ENCODE measurements around the gene TNXB.
"Not testable (repeated sequence)": the region's sequence is repeated elsewhere in the genome, so short reads cannot be mapped to it uniquely, and the experiment has no call there.

Gene TNXB

GRCh38 chr6:32144238-32144637, 35.1 kb upstream of the TNXB start:
- H3K4me1 ChIP-seq (ENCODE audit: control insufficient read depth in 2 of 2, insufficient read depth in 1 of 2, low read depth in 1 of 2, low read length in 2 of 2); H3K9ac ChIP-seq (ENCODE audit: low read depth, low read length, poor library complexity); H2BK12ac ChIP-seq (ENCODE audit: low read length); H3K27ac ChIP-seq (replicated peaks; ENCODE audit: low read length); H4K91ac ChIP-seq (ENCODE audit: low read depth, low read length, poor library complexity); H2AFZ ChIP-seq (ENCODE audit: low read length); H3K4ac ChIP-seq (ENCODE audit: low read length); DNase-seq (ENCODE audit: low spot score); H3K23ac ChIP-seq (ENCODE audit: low read depth, low read length, poor library complexity); H2BK5ac ChIP-seq (ENCODE audit: low read length); H2AK5ac ChIP-seq (ENCODE audit: low read depth, low read length); H3K9me3 ChIP-seq (replicated peaks in 1 of 2; ENCODE audit: control insufficient read depth in 2 of 2, insufficient read depth in 1 of 2, low read depth in 1 of 2, low read length in 2 of 2); H4K8ac ChIP-seq (ENCODE audit: low read depth, low read length); H3K18ac ChIP-seq (ENCODE audit: low read length); H2BK120ac ChIP-seq (ENCODE audit: low read depth, low read length); H3K79me1 ChIP-seq (ENCODE audit: low read depth, low read length); H2BK15ac ChIP-seq (ENCODE audit: low read length); H3K36me3 ChIP-seq (replicated peaks in 1 of 2; ENCODE audit: control insufficient read depth in 2 of 2, insufficient read depth in 2 of 2, low read length in 2 of 2); H3K14ac ChIP-seq (ENCODE audit: low read length); H3K4me2 ChIP-seq (ENCODE audit: insufficient read depth, low read length, poor library complexity, severe bottlenecking); H3K4me3 ChIP-seq (ENCODE audit: low read length in 2 of 2): not testable (repeated sequence)
- WGBS, 2 donors (ENCODE audit: extremely low coverage in 2 of 2, insufficient read length in 2 of 2, insufficient replicate concordance in 1 of 2): no CpG with 5 or more reads among the region's 7 CpGs
- H3K27me3 ChIP-seq (ENCODE audit: control insufficient read depth in 3 of 3, insufficient read depth in 3 of 3, low read depth in 1 of 3, low read length in 3 of 3): peaks cover 0 to 10% (median 6%) of the 10 kb centered on the region in 3 experiments

DNA sequence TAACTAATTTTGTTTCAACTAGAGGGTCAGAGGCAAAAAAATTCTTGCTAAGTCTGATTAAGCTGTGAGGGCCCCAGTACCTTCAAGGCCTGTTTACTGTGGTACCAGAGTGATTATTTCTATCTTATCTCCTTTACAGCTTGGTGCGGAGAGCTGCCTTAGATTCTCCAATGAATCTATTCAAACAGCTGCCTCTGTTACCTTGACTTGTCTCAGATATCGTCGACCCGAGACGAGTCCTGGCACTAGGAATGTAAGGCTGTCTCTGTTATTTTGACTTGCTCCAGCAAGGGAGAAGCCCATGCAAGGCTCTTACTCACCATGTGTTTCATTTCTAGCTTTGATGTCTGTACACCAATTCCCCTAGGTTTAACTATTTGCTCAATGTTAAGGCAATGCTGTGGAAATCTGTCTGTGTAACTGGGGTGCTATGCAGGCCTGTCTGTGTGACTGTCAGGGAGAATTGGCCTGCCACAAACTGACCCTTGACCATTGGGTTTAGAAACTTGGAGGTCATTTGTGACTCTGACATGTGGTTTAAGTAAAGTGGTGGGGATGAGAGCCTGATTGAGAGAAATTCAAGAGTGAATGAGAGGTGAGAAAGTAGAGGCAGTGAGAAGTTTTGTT, 31.4 kb upstream of the TNXB start:
- Histone ChIP-seq H3K27me3 (ENCODE audit: control insufficient read depth in 3 of 3, insufficient read depth in 3 of 3, low read depth in 1 of 3, low read length in 3 of 3) (peaks cover 0 to 10% (median 0%) of the 10 kb centered on the region in 3 experiments), H2BK120ac (ENCODE audit: low read depth, low read length) (no peak overlapping the region), H3K79me1 (ENCODE audit: low read depth, low read length) (no peaks in the 10 kb centered on the region), H3K36me3 (replicated peaks in 1 of 2; ENCODE audit: control insufficient read depth in 2 of 2, insufficient read depth in 2 of 2, low read length in 2 of 2) (no peaks in the 10 kb centered on the region), H2BK5ac (ENCODE audit: low read length) (no peak overlapping the region), H2BK15ac (ENCODE audit: low read length) (no peak overlapping the region), H3K9me3 (replicated peaks in 1 of 2; ENCODE audit: control insufficient read depth in 2 of 2, insufficient read depth in 1 of 2, low read depth in 1 of 2, low read length in 2 of 2) (no peaks in the 10 kb centered on the region), H3K27ac (replicated peaks; ENCODE audit: low read length) (no peak overlapping the region), H3K14ac (ENCODE audit: low read length) (no peak overlapping the region), H3K9ac (ENCODE audit: low read depth, low read length, poor library complexity) (no peak overlapping the region), H2AFZ (ENCODE audit: low read length) (no peak overlapping the region), H3K4me1 (ENCODE audit: control insufficient read depth in 2 of 2, insufficient read depth in 1 of 2, low read depth in 1 of 2, low read length in 2 of 2) (peaks cover 0 to 2% of the 10 kb centered on the region in 2 donors), H3K18ac (ENCODE audit: low read length) (no peak overlapping the region), H3K23ac (ENCODE audit: low read depth, low read length, poor library complexity) (no peak overlapping the region), H2BK12ac (ENCODE audit: low read length) (no peak overlapping the region), H3K4ac (ENCODE audit: low read length) (no peak overlapping the region), H4K91ac (ENCODE audit: low read depth, low read length, poor library complexity) (no peak overlapping the region), H2AK5ac (ENCODE audit: low read depth, low read length) (no peak overlapping the region), H4K8ac (ENCODE audit: low read depth, low read length) (no peak overlapping the region), H3K4me2 (ENCODE audit: insufficient read depth, low read length, poor library complexity, severe bottlenecking) (no peak overlapping the region), H3K4me3 (ENCODE audit: low read length in 2 of 2) (no peak overlapping the region)
- WGBS, 2 donors (ENCODE audit: extremely low coverage in 2 of 2, insufficient read length in 2 of 2, insufficient replicate concordance in 1 of 2): no CpG with 5 or more reads among the region's 5 CpGs
- no peak for DNase-seq (ENCODE audit: low spot score)

- Histone ChIP-seq H2BK120ac (ENCODE audit: low read depth, low read length) (no peak overlapping the region), H3K36me3 (replicated peaks in 1 of 2; ENCODE audit: control insufficient read depth in 2 of 2, insufficient read depth in 2 of 2, low read length in 2 of 2) (no peaks in the 10 kb centered on the region), H3K23ac (ENCODE audit: low read depth, low read length, poor library complexity) (no peak overlapping the region), H4K91ac (ENCODE audit: low read depth, low read length, poor library complexity) (no peak overlapping the region), H2BK5ac (ENCODE audit: low read length) (no peak overlapping the region), H2AK5ac (ENCODE audit: low read depth, low read length) (no peak overlapping the region), H3K18ac (ENCODE audit: low read length) (no peak overlapping the region), H4K8ac (ENCODE audit: low read depth, low read length) (no peak overlapping the region), H3K79me1 (ENCODE audit: low read depth, low read length) (no peaks in the 10 kb centered on the region), H2BK12ac (ENCODE audit: low read length) (no peak overlapping the region), H3K4me2 (ENCODE audit: insufficient read depth, low read length, poor library complexity, severe bottlenecking) (no peak overlapping the region), H3K14ac (ENCODE audit: low read length) (no peak overlapping the region), H3K9ac (ENCODE audit: low read depth, low read length, poor library complexity) (no peak overlapping the region), H3K9me3 (replicated peaks in 1 of 2; ENCODE audit: control insufficient read depth in 2 of 2, insufficient read depth in 1 of 2, low read depth in 1 of 2, low read length in 2 of 2) (no peaks in the 10 kb centered on the region), H3K27me3 (ENCODE audit: control insufficient read depth in 3 of 3, insufficient read depth in 3 of 3, low read depth in 1 of 3, low read length in 3 of 3) (peaks cover 0 to 10% (median 0%) of the 10 kb centered on the region in 3 experiments), H2BK15ac (ENCODE audit: low read length) (no peak overlapping the region), H3K27ac (replicated peaks; ENCODE audit: low read length) (no peak overlapping the region), H3K4ac (ENCODE audit: low read length) (no peak overlapping the region), H3K4me1 (ENCODE audit: control insufficient read depth in 2 of 2, insufficient read depth in 1 of 2, low read depth in 1 of 2, low read length in 2 of 2) (peaks cover 0 to 2% of the 10 kb centered on the region in 2 donors), H3K4me3 (ENCODE audit: low read length in 2 of 2) (no peak overlapping the region), H2AFZ (ENCODE audit: low read length) (no peak overlapping the region)
- no CpG with 5 or more reads among the region's 5 CpGs for WGBS, 2 donors (ENCODE audit: extremely low coverage in 2 of 2, insufficient read length in 2 of 2, insufficient replicate concordance in 1 of 2)
- no peak for DNase-seq (ENCODE audit: low spot score)
Observed at GRCh38 chr6:32139590-32139989, 30.5 kb upstream of the TNXB start.

- Histone ChIP-seq H2BK120ac (ENCODE audit: low read depth, low read length) (no peak overlapping the region), H3K18ac (ENCODE audit: low read length) (no peak overlapping the region), H3K9ac (ENCODE audit: low read depth, low read length, poor library complexity) (no peak overlapping the region), H3K4me1 (ENCODE audit: control insufficient read depth in 2 of 2, insufficient read depth in 1 of 2, low read depth in 1 of 2, low read length in 2 of 2) (peaks cover 0 to 2% of the 10 kb centered on the region in 2 donors), H3K36me3 (replicated peaks in 1 of 2; ENCODE audit: control insufficient read depth in 2 of 2, insufficient read depth in 2 of 2, low read length in 2 of 2) (no peaks in the 10 kb centered on the region), H3K27ac (replicated peaks; ENCODE audit: low read length) (no peak overlapping the region), H4K91ac (ENCODE audit: low read depth, low read length, poor library complexity) (no peak overlapping the region), H2AK5ac (ENCODE audit: low read depth, low read length) (no peak overlapping the region), H2BK5ac (ENCODE audit: low read length) (no peak overlapping the region), H3K4ac (ENCODE audit: low read length) (no peak overlapping the region), H2BK12ac (ENCODE audit: low read length) (no peak overlapping the region), H4K8ac (ENCODE audit: low read depth, low read length) (no peak overlapping the region), H3K4me2 (ENCODE audit: insufficient read depth, low read length, poor library complexity, severe bottlenecking) (no peak overlapping the region), H3K23ac (ENCODE audit: low read depth, low read length, poor library complexity) (no peak overlapping the region), H3K27me3 (ENCODE audit: control insufficient read depth in 3 of 3, insufficient read depth in 3 of 3, low read depth in 1 of 3, low read length in 3 of 3) (peaks cover 0 to 10% (median 2%) of the 10 kb centered on the region in 3 experiments), H3K14ac (ENCODE audit: low read length) (no peak overlapping the region), H2BK15ac (ENCODE audit: low read length) (no peak overlapping the region), H3K79me1 (ENCODE audit: low read depth, low read length) (no peaks in the 10 kb centered on the region), H3K9me3 (replicated peaks in 1 of 2; ENCODE audit: control insufficient read depth in 2 of 2, insufficient read depth in 1 of 2, low read depth in 1 of 2, low read length in 2 of 2) (no peaks in the 10 kb centered on the region), H3K4me3 (ENCODE audit: low read length in 2 of 2) (no peak overlapping the region), H2AFZ (ENCODE audit: low read length) (no peak overlapping the region)
- no peak for DNase-seq (ENCODE audit: low spot score)
Observed at GRCh38 chr6:32137454-32137853, 28.3 kb upstream of the TNXB start.

All from neuronal stem cell (in vitro differentiated cells).